Prostate gland (tissue), 2 donors: ENCODE data around the gene SPIRE2.

ENCODE experiments used
- CTCF ChIP-seq, 4 experiments: fragments of 200-600 bp in 2 of 4; fragments of 450-650 bp in 2 of 4; sonication (generic) in 2 of 4; IDR thresholded peaks; 1 replicate in 3 of 4; 2 replicates in 1 of 4; pipeline ENCODE4 v1.5.1; 2016 to 2019; ENCODE audit warnings: antibody characterized with exemption in 4 of 4, mild to moderate bottlenecking in 2 of 4, moderate library complexity in 2 of 4
- POLR2AphosphoS5 ChIP-seq: sonication (generic); formaldehyde crosslinking; IDR thresholded peaks from one replicate; pipeline ENCODE4 v1.6.1; 2017; ENCODE audit warnings: antibody characterized with exemption

GRCh38 chr16:89828870-89829629, 775 bp downstream of the SPIRE2 start:
- no peak for TF ChIP-seq CTCF (IDR thresholded peaks at IDR 0.05)
- TF ChIP-seq POLR2AphosphoS5, result no peak
